ENCODE results near the gene PTGES2.

PTGES2 gene

GRCh38 chr9:128127568-128127989 lies at the start of gene PTGES2:
PTGES2 (minus strand) TSS chr9:128127729; CDS start chr9:128127717, 12 bp downstream.
- peak; percentile 63 for DNase-seq

- DNase-seq: no peak
Observed at GRCh38 chr9:128175726-128176125, 48.2 kb upstream of the PTGES2 start.

- no peak for DNase-seq
Observed at GRCh38 chr9:128175102-128175563, 47.6 kb upstream of the PTGES2 start.

- no peak for DNase-seq
Observed at GRCh38 chr9:128174062-128174461, 46.5 kb upstream of the PTGES2 start.

GRCh38 chr9:128169925-128170324 lies 42.4 kb upstream of the PTGES2 start:
- no peak for DNase-seq

GRCh38 chr9:128169492-128169891 lies 42.0 kb upstream of the PTGES2 start:
- no peak for DNase-seq

- no peak for DNase-seq
Observed at GRCh38 chr9:128168731-128169308, 41.3 kb upstream of the PTGES2 start.

GRCh38 chr9:128167209-128167608 lies 39.7 kb upstream of the PTGES2 start:
- no peak for DNase-seq

GRCh38 chr9:128166169-128166568 lies 38.6 kb upstream of the PTGES2 start:
- DNase-seq: no peak

GRCh38 chr9:128164307-128164885 lies 36.9 kb upstream of the PTGES2 start:
- no peak for DNase-seq

- no peak for DNase-seq
Observed at GRCh38 chr9:128163523-128164306, 36.2 kb upstream of the PTGES2 start.

- DNase-seq: no peak
Observed at GRCh38 chr9:128163027-128163515, 35.5 kb upstream of the PTGES2 start.

GRCh38 chr9:128162215-128163026 lies 34.9 kb upstream of the PTGES2 start:
- DNase-seq: no peak

GRCh38 chr9:128161215-128161902 lies 33.8 kb upstream of the PTGES2 start:
- no peak for DNase-seq

- no peak for DNase-seq
Observed at GRCh38 chr9:128160603-128160987, 33.1 kb upstream of the PTGES2 start.

GRCh38 chr9:128159784-128160602 lies 32.5 kb upstream of the PTGES2 start, which contains the start of gene BBLN:
BBLN (plus strand) TSS chr9:128160265; CDS start chr9:128160408, 143 bp downstream.
- DNase-seq: peak; percentile 92

GRCh38 chr9:128159522-128159783 lies 31.9 kb upstream of the PTGES2 start:
- no peak for DNase-seq

GRCh38 chr9:128155736-128156500 lies 28.4 kb upstream of the PTGES2 start:
- no peak for DNase-seq

- no peak for DNase-seq
Observed at GRCh38 chr9:128153947-128154695, 26.6 kb upstream of the PTGES2 start.

All from NCI-H1092 (cell line).